Measurements from ENCODE around the gene PFN3.

DNA sequence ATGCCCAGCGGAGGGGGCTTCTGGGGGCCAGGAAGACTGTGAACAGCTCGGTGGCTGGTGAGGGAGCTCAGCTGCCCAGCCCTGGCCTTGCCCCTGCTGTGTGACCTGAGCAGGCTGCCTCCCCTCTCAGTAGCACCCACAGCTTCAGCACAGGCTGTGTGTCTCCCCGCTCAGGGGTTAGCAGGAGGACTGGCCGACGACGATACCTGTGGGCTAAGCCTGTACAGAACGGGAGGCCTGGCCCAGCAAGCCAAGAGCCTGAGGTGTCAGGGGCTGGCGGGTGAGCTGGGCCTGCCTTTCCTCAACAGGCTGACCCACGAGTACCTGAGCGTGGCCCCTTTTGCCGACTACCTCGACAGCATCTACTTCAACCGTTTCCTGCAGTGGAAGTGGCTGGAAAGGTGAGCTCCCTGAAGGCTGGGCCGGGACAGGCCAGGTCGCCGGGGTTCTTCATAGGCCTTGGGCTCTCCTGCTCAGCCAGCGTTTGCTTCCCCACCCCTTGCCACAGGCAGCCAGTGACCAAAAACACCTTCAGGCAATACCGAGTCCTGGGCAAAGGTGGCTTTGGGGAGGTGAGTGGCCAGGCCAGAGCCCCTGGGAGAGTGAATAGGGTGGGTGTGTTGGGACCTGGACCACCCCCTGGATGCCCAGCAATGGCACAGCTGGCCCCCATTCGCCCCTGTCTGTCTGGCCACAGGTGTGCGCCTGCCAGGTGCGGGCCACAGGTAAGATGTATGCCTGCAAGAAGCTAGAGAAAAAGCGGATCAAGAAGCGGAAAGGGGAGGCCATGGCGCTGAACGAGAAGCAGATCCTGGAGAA lies 32.6 kb upstream of the PFN3 start:
- TF ChIP-seq, protein P1, sequence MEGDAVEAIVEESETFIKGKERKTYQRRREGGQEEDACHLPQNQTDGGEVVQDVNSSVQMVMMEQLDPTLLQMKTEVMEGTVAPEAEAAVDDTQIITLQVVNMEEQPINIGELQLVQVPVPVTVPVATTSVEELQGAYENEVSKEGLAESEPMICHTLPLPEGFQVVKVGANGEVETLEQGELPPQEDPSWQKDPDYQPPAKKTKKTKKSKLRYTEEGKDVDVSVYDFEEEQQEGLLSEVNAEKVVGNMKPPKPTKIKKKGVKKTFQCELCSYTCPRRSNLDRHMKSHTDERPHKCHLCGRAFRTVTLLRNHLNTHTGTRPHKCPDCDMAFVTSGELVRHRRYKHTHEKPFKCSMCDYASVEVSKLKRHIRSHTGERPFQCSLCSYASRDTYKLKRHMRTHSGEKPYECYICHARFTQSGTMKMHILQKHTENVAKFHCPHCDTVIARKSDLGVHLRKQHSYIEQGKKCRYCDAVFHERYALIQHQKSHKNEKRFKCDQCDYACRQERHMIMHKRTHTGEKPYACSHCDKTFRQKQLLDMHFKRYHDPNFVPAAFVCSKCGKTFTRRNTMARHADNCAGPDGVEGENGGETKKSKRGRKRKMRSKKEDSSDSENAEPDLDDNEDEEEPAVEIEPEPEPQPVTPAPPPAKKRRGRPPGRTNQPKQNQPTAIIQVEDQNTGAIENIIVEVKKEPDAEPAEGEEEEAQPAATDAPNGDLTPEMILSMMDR (IDR thresholded peaks at IDR 0.05 in 4 of 5, conservative IDR thresholded peaks at IDR 0.05 in 1 of 5): no peak
- TF ChIP-seq POLR2A (IDR thresholded peaks at IDR 0.05): no peak
